Peyer's patch (tissue), 4 donors: ENCODE data around the gene F8.

Experiments
- CTCF ChIP-seq, 6 experiments: fragments of 450-650 bp in 4 of 6; fragments of 200-600 bp in 2 of 6; sonication (generic) in 1 of 6; IDR thresholded peaks; one replicate each; pipeline ENCODE4 v1.5.1; 2017 to 2019; ENCODE audit warnings: antibody characterized with exemption in 6 of 6, mild to moderate bottlenecking in 3 of 6, moderate library complexity in 1 of 6
- POLR2A ChIP-seq, 2 donors: fragments of 450-650 bp; IDR thresholded peaks; one replicate each; pipeline ENCODE4 v1.5.1; 2017; ENCODE audit warnings: antibody characterized with exemption in 2 of 2, mild to moderate bottlenecking in 2 of 2, moderate library complexity in 2 of 2

- no peak for TF ChIP-seq CTCF (IDR thresholded peaks at IDR 0.05)
- TF ChIP-seq POLR2A (IDR thresholded peaks at IDR 0.05): no peak
Measured at GRCh38 chrX:154797006-154797405, 225.5 kb downstream of the F8 start.
